HG02642 (cell line): ENCODE data around the gene BLVRB.

ENCODE experiments used
- ATAC-seq: cut with Tn5 transposase; IDR thresholded peaks from one replicate; pipeline ENCODE4 v1.9.1; 2021; ENCODE audit warnings: mild to moderate bottlenecking; ENCODE audit not compliant: unreplicated experiment, poor library complexity

The BLVRB gene

GRCh38 chr19:40425450-40426287 is 39.9 kb downstream of the BLVRB start, which contains the start of gene SERTAD1:
SERTAD1 (minus strand) TSS chr19:40425992; CDS start chr19:40423546, 2,446 bp downstream.
- ATAC-seq, result peak; percentile 90

- ATAC-seq, result no peak
These were observed 40.7 kb downstream of the BLVRB start for GRCh38 chr19:40424637-40425449.

DNA sequence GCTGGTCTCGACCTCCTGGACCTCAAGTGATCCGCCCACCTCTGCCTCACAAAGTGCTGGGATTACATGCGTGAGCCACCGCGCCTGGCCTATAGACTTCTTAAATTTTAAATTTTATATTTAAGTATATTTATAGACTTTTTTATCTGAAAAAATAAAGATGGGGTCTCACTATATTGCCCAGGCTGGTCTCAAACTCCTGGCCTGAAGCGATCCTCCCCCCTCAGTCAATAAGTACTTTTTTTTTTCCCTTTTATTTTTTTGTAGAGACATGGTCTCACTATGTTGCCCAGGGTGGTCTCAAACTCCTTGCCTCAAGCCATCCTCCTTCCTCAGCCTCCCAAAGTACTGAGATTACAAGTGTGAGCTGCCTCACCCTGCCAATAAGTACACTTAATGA is 41.6 kb downstream of the BLVRB start:
- ATAC-seq, result no peak

DNA sequence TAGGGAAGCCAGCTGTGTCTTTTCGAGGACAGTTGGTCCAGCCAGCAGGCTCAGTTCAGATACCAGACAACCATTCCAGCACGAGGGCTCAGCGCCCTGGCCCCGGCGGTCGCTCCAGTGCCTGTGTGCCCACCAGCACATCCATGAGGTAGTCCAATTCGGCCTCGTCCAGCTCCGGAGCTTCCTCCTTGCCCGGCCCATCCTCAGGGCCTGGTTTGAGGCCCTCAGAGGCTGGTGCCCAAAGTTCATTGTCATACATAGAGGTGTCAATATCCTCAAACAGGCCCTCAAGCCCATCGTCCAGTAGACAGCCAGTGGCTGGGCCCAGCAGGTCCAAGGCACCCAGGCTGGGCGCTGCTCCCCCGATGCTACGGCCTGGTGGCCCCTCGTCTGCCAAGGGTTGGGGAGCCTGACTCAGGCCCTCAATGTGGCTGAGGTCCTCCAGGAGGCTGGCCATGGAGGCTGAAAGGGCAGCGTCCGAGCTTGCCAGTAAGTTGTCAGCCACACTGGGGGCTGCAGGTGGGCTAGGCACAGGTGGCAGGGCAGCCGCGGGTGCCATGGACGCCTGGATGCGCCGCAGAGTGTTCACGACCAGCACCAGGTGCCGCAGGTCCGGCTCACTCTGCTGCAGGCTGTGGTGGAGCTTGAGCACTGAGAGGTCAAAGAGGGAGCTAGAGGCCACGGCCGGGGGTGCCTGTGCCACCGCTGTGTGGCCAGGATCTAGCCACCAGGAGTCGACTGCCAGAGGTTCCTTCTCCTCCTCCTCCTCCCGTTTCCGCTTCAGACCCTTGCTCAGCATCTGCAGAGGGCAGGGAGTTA is 42.6 kb downstream of the BLVRB start:
- no peak for ATAC-seq

DNA sequence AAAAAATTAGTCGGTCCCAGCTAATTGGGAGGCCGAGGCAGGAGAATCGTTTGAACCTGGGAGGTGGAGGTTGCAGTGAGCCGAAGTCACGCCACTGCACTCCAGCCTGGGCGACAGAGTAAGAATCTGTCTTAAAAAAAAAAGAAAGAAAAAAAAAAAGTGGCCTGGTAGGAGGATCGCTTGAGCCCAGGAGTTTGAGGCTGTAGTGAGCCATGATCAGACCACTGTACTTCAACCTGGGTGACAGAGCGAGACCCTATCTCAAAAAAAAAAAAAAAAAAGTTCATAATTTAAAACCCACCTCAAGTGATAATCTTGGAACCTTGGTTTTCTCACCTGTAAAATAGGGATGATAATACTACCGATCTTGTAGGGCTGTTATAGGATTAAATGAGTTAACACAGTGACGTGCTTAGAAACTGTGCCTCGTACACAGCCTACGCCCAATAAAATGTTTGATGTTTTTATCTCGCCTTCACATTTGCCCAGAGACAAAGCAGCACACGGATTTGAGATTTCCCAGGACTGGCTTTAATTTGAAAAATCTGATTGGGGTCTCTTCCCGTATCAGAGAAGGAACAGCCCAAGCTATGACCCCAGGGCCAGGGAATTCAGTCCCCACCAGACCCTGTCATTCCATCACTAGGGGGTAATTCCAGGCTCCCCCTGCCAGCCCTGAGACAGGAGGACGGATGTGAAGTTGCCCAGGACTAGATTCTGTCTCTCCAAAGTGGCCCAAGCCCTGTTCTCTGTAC is 43.4 kb downstream of the BLVRB start:
- ATAC-seq, result no peak

GRCh38 chr19:40420766-40421765 is 44.5 kb downstream of the BLVRB start:
- ATAC-seq, result peak; percentile 43

DNA sequence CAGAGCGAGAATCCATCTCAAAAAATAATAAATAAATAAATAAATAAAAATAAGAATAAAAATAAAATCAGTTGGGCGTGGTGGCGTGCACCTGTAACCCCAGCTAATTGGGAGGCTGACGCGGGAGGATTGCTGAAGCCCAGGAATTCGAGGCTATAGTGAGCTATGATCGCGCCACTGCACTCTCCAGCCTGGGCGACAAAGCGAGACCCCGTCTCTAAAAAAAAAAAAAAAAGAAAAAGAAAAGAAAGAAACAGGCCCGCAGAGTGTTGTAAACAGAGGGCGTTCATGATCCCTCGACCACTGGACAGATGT is 45.1 kb downstream of the BLVRB start:
- no peak for ATAC-seq

- no peak for ATAC-seq
These were observed 45.8 kb downstream of the BLVRB start for GRCh38 chr19:40419780-40420179.

- ATAC-seq, result no peak
These were observed 46.4 kb downstream of the BLVRB start for GRCh38 chr19:40419066-40419612.

- no peak for ATAC-seq
These were observed 47.5 kb downstream of the BLVRB start for GRCh38 chr19:40418040-40418439.

- no peak for ATAC-seq
These were observed 47.9 kb downstream of the BLVRB start for GRCh38 chr19:40417643-40417981.

DNA sequence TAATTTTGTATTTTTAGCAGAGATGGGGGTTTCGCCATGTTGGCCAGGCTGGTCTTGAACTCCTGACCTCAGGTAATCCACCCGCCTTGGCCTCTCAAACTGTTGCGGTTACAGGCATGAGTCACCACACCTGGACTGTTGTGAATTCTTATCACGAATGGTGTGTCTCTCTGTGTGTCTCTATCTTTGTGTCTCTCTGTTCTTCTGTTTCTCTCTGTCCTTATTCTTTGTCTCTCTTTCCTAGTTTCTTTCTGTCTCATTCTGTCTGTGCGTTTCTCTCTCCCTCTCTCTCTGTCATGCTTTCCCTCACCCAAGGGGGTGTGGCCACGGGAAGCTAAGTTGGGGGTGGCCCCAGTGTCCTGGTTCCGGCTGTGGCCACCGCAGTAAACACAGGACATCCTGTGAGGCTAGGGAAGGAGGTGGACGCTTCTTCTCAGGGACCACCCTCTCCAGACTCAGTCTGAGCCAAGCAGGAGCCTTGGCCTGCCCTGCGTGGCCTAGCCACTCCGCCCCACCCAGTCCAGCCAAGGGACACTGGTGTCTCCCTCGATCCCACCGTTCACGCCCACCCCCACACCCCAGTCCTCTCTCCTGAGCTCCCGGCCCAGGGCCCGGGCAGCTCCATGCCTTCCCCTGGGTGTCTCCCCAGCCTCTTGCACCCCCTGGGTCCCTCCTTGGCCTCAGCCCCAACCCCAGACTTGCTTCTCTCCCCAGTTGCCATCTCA is 48.5 kb downstream of the BLVRB start:
- no peak for ATAC-seq

- ATAC-seq, result no peak
These were observed 49.8 kb downstream of the BLVRB start for GRCh38 chr19:40415768-40416167.

DNA sequence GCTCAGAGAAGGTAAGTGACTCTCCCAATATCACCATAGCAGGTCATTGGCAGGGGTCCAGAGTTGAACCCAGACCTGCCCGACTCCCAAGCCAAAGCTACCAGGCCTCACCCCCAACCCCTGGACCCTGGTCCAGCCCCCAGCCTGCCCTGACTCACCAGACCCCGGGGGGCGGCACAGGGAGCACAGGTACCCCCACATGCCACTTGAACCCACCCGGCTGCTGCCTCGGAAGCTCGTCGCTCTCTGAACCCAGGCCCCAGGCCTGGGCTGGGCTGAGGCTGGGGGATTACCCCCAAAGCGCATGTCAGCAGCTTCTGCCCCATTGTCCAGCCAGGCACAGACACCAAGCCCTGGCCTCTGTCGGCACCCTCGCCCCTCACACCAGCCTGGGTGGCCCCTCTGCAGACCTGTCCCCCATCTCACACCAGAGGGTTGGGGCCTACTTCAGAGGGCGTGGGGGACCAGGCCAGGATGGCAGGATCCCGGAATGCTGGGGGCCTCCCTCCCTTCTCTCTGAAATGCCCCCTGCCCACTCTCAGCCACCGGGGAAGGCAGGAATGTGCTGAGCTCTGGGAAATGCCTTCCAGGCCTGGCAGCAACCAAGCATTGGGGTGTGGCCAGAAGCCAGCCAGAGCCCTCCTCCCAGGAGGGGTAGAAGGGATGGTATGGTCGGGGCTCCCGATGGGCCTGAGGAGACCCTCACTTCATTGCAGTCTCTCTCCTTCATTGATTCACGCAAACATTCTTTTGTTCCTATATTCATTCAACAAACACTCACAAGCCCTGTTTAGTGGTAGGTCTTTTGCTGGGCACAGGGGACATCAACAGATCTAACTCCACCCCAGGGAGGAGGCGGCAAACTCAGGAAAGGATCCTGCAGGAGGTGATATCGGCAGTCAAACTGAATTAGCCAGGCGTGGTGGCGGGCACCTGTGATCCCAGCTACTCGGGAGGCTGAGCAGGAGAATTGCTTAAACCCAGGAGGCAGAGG is 50.7 kb downstream of the BLVRB start:
- no peak for ATAC-seq

DNA sequence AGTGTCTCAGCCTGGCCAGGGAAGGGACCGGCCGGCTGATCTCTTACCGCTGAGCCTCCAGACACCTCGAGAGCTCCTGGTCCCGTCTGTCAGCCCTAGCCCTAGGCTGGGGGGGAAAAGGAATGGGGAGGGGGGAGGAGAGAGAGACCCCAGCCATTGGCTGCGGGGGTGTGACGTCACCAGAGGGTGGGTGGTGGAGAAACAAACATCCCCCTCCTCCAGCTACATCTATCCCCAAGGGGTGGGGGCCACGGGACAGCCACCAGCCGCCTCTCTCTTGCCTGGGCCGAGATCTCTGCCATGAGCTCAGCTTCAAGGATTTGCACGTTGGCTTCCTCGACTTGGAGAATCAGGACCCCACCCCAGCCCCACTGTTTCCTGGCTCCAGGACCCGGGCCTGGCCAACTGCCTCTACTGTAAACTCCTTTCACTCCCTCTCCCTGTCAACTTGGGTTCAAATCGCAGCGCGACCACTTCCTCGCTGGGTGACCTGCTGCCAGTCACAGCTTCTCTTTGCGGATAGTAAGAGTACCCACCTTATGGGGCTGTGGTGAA is 52.2 kb downstream of the BLVRB start, which contains the start of gene PRX:
PRX (minus strand) TSS at position 88 of the 555 bp plus-strand sequence. CDS start 5,446 bp downstream, outside the sequence.
- no peak for ATAC-seq

GRCh38 chr19:40412866-40413265 is 52.7 kb downstream of the BLVRB start:
- ATAC-seq, result no peak
